BLaER1 (cell line): ENCODE results near the gene MECP2.

Experiments used
- H3K27ac ChIP-seq: shearing (Covaris generic); formaldehyde crosslinking; 2 replicates; pipeline ENCODE4 v1.8.1; 2022
- H3K27me3 ChIP-seq: shearing (Covaris generic); formaldehyde crosslinking; 2 replicates; pipeline ENCODE4 v1.8.1; 2022
- H3K36me3 ChIP-seq: shearing (Covaris generic); formaldehyde crosslinking; 2 replicates; pipeline ENCODE4 v1.8.1; 2022
- H3K4me1 ChIP-seq: shearing (Covaris generic); formaldehyde crosslinking; 2 replicates; pipeline ENCODE4 v1.8.1; 2022
- H3K4me2 ChIP-seq: shearing (Covaris generic); formaldehyde crosslinking; 2 replicates; pipeline ENCODE4 v1.8.1; 2022
- H3K4me3 ChIP-seq: shearing (Covaris generic); formaldehyde crosslinking; 2 replicates; pipeline ENCODE4 v1.8.1; 2022
- H3K9ac ChIP-seq: shearing (Covaris generic); formaldehyde crosslinking; 2 replicates; pipeline ENCODE4 v1.8.1; 2022
- H3K9me3 ChIP-seq: shearing (Covaris generic); formaldehyde crosslinking; 2 replicates; pipeline ENCODE4 v1.8.1; 2022
- H4K20me1 ChIP-seq: shearing (Covaris generic); formaldehyde crosslinking; 2 replicates; pipeline ENCODE4 v1.8.1; 2022
- Cebpa-rat ChIP-seq: shearing (Covaris generic); IDR thresholded peaks from 2 replicates; pipeline ENCODE4 v1.8.1; 2022

Gene MECP2

DNA sequence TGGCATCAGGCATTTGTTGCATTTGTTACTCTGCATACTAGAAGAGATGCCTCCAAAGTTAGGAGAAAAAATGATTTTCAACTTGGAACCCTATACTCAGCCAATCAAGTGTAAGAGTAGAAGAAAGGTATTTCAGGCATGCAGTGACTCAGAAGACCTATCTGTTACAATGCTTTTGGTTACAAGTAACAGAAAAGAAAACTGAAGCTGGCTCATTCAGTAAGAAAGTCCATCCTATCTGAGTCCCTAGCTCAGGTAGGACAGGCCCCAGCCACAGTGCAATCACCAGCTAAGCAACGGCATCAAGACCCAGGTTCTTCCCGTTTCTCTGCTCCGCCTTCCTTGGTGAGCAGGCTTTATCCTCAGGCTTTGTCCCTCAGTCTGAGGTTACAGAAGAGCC, 23.3 kb downstream of the MECP2 start:
- Histone ChIP-seq H3K27me3 (peaks cover 82% of the 10 kb centered on the region), H4K20me1 (peaks cover 97% of the 10 kb centered on the region), H3K4me1 (no peaks in the 10 kb centered on the region), H3K4me3 (no peak overlapping the region), H3K4me2 (no peak overlapping the region), H3K9ac (no peak overlapping the region), H3K36me3 (peaks cover 22% of the 10 kb centered on the region), H3K9me3 (0 out of 2 replicates have a peak, but pooled peaks cover 5% of the 10 kb centered on the region), H3K27ac (no peak overlapping the region)
- no peak for TF ChIP-seq Cebpa-rat

DNA sequence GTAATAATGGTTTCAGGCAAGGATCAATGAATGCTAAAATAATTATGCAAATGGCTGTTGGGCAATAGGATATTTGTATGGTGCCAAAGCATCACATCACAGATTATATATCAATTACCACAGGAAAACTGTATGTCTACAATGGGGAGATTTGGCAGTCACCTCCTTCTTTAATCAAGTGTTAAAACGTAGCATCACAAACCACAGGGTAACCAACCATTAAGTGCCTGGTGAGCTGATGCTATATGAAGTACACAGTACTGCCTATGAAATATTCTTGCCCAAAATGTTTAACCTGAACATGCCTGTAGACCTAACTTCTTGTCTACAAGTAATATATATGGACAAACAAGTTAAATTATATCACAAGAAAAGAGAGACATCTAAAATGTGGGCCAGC, 25.3 kb downstream of the MECP2 start:
- Histone ChIP-seq H3K4me1 (no peaks in the 10 kb centered on the region), H3K9ac (no peak overlapping the region), H3K27ac (no peak overlapping the region), H3K9me3 (0 out of 2 replicates have a peak, but pooled peaks cover 5% of the 10 kb centered on the region), H3K4me3 (no peak overlapping the region), H3K27me3 (peaks cover 96% of the 10 kb centered on the region), H4K20me1 (peaks cover 100% of the 10 kb centered on the region), H3K4me2 (no peak overlapping the region), H3K36me3 (peaks cover 17% of the 10 kb centered on the region; the same call in 1 of the 2 replicates)
- no peak for TF ChIP-seq Cebpa-rat

DNA sequence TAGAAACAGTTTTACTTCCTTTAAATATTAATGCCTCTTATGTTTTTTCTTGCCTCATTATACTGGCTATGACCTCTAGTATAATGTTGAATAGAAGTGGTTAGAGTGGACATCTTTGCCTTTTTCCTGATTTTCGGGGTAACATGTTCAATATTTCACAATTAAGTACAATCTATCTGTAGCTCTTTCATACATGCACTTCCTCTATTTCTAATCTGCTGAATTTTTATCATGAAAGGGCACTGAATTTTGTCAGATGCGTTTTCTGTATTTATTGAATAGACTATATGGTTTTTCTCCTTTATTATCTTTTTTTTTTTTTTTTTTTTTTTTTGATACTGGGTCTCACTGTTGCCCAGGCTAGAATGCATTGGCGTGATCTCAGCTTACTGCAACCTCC, 29.0 kb downstream of the MECP2 start:
- Histone ChIP-seq H3K9me3 (no peaks in the 10 kb centered on the region), H3K36me3 (0 out of 2 replicates have a peak, but pooled peaks cover 5% of the 10 kb centered on the region), H3K4me2 (no peak overlapping the region), H4K20me1 (peaks cover 100% of the 10 kb centered on the region), H3K4me3 (no peak overlapping the region), H3K4me1 (no peaks in the 10 kb centered on the region), H3K9ac (no peak overlapping the region), H3K27ac (no peak overlapping the region), H3K27me3 (peaks cover 96% of the 10 kb centered on the region)
- no peak for TF ChIP-seq Cebpa-rat

DNA sequence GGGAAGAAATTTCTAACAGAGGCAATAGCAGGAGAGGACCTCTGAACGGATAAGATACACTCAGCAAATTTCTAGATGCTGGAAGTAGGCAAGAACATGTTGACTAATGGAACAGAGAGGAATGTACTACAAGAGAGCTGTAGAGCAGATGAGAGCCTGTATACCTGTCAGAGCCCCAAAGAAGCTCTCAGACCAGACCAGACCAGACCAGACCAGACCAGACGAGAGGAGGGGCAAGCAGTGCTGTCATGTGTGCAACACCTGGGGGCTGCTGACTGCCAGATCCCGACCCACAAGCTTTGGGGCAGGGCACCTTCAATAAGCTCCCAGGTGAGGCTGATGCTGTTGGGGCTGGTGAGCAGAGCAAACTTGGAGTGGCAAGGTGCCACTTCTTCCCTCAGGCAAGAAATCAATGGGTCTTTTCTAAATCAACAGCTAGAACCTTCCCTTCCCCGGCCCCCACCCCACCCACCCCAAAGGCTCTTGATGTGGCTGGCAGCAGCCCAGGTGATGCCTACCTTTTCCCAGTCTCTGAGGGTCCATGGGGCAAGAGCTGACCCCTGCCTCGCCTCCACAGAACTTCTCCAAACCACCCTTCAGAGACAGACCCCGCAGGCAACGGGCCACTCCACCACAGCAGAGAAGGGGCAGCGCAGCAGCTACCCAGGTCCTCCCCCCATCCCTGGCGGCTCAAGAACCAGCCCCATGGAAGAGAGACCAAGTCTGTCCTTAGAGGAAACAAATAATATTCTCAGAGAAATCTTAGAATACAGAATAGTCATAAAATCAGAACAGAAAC, 32.7 kb downstream of the MECP2 start:
- peaks cover 23% of the 10 kb centered on the region for H3K4me1 ChIP-seq
- H3K9ac ChIP-seq, result no peak overlapping the region
- H3K4me2 ChIP-seq, result no peak overlapping the region
- no peak overlapping the region for H3K4me3 ChIP-seq
- H3K36me3 ChIP-seq, result no peaks in the 10 kb centered on the region
- H4K20me1 ChIP-seq, result peaks cover 100% of the 10 kb centered on the region
- no peak overlapping the region for H3K27ac ChIP-seq
- peaks cover 97% of the 10 kb centered on the region for H3K27me3 ChIP-seq
- no peaks in the 10 kb centered on the region for H3K9me3 ChIP-seq
- TF ChIP-seq Cebpa-rat, result no peak

DNA sequence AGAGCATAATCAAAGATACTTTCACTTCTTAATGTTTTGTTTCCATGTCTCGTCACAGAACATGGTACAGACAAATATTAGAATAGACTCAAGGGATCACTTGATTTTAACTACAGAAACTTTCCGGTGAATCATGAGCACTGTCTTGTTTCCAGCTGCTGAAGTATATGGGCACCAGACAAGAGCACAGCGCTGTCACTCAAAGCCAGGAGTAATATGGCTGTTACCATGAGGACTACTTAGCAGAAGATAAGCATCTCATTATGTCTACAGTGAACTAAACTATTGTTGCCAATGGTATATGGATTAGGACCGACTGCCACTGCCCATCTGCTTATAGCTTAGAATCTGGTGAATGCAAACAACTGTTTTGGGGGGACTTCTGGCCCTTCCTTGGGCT, 34.3 kb downstream of the MECP2 start:
- no peak for TF ChIP-seq Cebpa-rat
- Histone ChIP-seq H3K9me3 (no peaks in the 10 kb centered on the region), H3K36me3 (0 out of 2 replicates have a peak, but pooled peaks cover 4% of the 10 kb centered on the region), H4K20me1 (peaks cover 99% of the 10 kb centered on the region), H3K27me3 (peaks cover 99% of the 10 kb centered on the region), H3K4me1 (peaks cover 25% of the 10 kb centered on the region), H3K4me2 (no peak overlapping the region), H3K9ac (no peak overlapping the region), H3K27ac (no peak overlapping the region), H3K4me3 (no peak overlapping the region)

DNA sequence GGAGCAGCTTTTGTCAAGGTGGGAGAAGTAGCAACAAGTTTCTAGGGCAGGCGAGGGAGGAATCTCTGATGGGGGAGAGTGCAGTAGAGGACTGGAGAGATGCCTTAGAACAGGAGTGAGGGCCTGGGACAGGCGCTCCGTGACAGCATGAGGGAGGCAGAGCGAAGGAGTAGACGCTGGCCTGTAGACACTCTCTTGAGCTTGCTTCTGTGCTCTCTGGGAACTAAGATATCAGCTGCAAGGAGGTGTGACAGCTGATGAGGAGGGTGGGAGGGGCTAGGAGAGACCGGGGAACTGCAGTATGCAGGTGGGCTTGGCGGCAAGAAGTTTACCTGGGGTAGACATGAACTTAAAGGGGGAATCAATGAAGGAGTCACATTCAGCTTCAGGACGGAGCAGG, 35.7 kb downstream of the MECP2 start:
- peaks cover 99% of the 10 kb centered on the region for H4K20me1 ChIP-seq
- H3K4me2 ChIP-seq, result peak overlapping the region; percentile 41
- no peak overlapping the region for H3K27ac ChIP-seq
- no peaks in the 10 kb centered on the region for H3K9me3 ChIP-seq
- 0 out of 2 replicates have a peak, but pooled peaks cover 5% of the 10 kb centered on the region for H3K36me3 ChIP-seq
- no peak for TF ChIP-seq Cebpa-rat
- H3K4me1 ChIP-seq, result peaks cover 25% of the 10 kb centered on the region
- no peak overlapping the region for H3K4me3 ChIP-seq
- no peak overlapping the region for H3K9ac ChIP-seq
- peaks cover 99% of the 10 kb centered on the region for H3K27me3 ChIP-seq

DNA sequence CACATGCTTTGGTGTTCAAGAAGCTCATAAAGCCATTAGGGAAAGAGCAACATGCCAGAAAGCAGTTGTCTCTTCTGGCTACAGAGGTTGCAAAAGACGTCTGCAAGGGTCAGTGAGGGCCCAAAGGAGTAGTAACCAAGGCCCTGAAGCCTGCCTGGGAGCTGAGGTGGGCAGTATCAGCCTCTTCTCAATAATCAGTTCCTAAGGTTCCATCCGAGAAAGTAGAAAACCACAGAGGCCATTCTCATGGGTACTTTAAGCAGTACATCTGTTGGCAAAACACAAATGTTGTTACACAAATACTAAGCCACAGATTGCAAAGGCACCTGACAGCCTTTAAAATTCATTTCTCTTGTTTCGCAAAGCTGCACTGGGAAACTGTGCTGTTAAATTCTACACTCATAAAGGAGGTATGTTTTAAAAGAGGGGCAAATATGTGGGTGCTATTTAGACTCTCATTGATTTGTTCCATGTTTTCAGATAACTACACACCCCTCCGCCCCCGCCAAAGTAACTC, 37.7 kb downstream of the MECP2 start:
- Histone ChIP-seq H3K36me3 (0 out of 2 replicates have a peak, but pooled peaks cover 8% of the 10 kb centered on the region), H3K9me3 (no peaks in the 10 kb centered on the region), H3K4me1 (peaks cover 25% of the 10 kb centered on the region), H3K4me3 (no peak overlapping the region), H3K27ac (no peak overlapping the region), H4K20me1 (peaks cover 99% of the 10 kb centered on the region), H3K27me3 (peaks cover 98% of the 10 kb centered on the region), H3K9ac (no peak overlapping the region), H3K4me2 (no peak overlapping the region)
- no peak for TF ChIP-seq Cebpa-rat

DNA sequence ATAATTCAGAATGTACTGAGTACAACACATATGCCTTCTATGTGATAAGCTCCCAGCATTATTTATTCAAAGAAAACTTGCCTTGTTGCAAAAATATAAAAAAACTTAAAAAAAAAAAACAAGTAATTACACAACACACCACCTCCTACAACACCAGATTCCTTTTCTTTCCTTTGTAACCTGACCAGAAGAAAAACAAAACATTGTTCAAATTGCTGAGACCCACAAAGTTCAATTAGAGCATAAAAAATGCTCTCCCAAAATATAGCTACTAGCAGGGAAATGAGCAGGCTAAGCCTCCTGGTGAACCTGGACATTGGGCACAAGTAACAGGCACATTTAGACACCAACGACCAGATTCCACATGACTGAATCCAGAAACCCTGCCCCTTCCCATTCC, 38.3 kb downstream of the MECP2 start:
- peaks cover 98% of the 10 kb centered on the region for H3K27me3 ChIP-seq
- no peak overlapping the region for H3K4me2 ChIP-seq
- no peaks in the 10 kb centered on the region for H3K9me3 ChIP-seq
- H3K4me1 ChIP-seq, result peaks cover 30% of the 10 kb centered on the region
- no peak overlapping the region for H3K9ac ChIP-seq
- TF ChIP-seq Cebpa-rat, result no peak
- H3K36me3 ChIP-seq, result 0 out of 2 replicates have a peak, but pooled peaks cover 8% of the 10 kb centered on the region
- no peak overlapping the region for H3K4me3 ChIP-seq
- peaks cover 99% of the 10 kb centered on the region for H4K20me1 ChIP-seq
- no peak overlapping the region for H3K27ac ChIP-seq

DNA sequence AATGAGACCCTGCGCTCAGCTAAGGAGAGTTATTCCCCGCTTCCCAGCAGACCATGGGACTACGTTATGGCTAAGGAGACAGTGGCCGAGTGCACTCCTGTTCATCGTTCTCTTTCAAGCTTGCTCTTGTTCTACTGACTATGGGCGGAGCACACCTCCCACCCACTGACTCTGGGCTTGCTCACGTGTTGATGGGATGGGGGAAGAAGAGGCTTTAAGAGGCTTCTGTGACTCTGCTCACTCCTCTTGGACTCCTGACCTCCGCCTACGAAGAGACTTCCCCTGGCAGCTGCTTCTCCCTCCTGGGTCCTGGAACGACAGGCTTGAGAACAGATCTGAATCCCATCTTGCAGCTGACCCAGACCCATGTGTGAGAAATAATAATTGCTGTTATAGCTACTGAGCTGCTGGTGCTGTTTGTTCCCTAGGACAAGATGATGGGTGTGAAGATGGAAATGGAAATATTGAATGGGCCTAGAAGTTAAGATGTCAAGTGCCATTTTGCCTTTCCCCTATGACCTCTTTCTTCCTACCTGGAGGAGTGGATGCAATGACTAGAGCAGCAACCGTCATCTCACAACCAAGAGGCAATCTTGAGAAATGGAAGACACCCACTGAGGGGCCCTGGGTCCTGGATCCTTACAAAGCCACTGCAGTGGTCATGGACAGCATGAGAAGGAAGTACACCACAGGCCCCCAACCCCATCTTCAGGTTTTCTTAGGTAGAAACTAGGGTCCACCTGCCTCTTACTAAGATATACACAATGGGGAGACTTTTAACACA, 39.1 kb downstream of the MECP2 start:
- H3K4me3 ChIP-seq, result no peak overlapping the region

More for the DNA sequence above, 39.1 kb downstream of the MECP2 start:
- Histone ChIP-seq H3K9me3 (no peaks in the 10 kb centered on the region), H3K27ac (no peak overlapping the region), H3K36me3 (peaks cover 8% of the 10 kb centered on the region; the same call in 1 of the 2 replicates), H3K4me2 (no peak overlapping the region), H3K9ac (no peak overlapping the region), H3K27me3 (peaks cover 92% of the 10 kb centered on the region), H3K4me1 (peaks cover 30% of the 10 kb centered on the region), H4K20me1 (peaks cover 94% of the 10 kb centered on the region)
- TF ChIP-seq Cebpa-rat, result no peak
